GM21360 (cell line): ENCODE measurements around the gene FEV.
A peak's percentile ranks its signal among the peaks of the same experiment; 100 is the strongest.

Source experiments
- ATAC-seq: cut with Tn5 transposase; IDR thresholded peaks from one replicate; pipeline ENCODE4 v1.9.1; 2021; ENCODE audit warnings: mild to moderate bottlenecking, moderate library complexity; ENCODE audit not compliant: unreplicated experiment

FEV gene

GRCh38 chr2:219017201-219017931 lies 32.4 kb upstream of the FEV start:
- no peak for ATAC-seq

DNA sequence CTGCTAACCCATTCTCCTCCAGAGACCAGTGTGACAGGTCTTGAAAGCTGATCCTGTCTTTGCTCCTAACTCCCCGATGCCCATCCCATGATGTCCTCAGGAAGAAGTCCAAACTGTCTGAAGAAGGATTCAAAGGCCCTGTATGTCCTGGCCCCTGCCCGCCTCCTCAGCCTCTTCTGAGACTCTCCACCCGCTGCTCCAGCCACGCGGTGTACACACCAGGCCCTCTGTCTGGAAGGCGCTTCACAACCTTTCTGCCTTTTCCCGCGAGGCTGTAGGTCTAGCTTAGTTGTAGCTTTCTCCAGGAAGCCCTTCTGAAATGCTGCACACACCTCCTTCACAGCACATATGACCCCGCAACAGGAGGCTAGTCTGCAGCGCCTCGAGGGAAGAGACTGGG lies 31.7 kb upstream of the FEV start:
- ATAC-seq = no peak

GRCh38 chr2:219010873-219011272 lies 25.9 kb upstream of the FEV start:
- no peak for ATAC-seq

DNA sequence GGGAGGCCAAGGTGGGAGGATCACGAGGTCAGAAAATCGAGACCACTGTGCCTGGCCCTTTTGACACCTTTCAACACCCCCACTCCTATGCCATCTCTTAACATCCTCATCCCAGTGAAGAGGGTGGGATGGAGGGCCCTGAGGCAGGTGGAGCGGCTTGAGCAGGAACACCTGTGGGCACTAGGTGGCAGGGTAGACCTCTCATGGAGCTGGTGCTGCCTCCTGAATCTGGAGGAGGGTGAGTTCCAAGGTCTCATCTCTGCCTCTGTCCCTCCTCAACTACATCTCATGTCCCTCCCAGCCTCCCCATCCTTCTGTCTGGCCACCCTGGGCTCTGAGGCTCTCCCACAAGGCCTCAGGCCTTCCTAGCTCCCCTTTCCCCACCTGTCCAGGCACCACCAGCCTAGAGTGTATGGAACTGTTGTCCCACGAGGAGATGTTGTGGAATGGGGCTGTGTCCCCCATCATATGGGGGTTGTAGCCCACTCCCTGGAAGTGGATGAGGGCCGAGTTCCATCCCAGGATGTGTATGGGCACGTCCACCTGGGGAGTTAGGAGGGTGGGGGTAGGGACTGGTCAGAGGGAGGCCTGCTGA lies 25.3 kb upstream of the FEV start:
- ATAC-seq = no peak

DNA sequence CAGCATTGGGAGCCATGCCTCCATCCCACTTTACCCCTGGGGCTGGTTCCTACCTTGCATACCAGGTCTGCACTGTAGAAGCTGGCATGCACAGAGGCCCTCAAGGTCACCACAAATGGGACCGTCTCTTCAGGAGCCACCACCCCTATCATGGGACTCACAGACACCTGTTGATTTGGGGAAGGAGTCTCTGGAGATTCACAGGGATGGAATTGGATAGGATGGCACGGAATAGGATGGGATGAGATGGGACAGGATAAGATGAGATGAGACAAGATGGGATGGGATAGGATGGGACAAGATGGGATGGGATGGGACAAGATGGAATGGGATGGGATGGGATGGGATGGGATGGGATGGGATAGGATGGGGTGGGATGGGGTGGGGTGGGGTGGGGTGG lies 24.3 kb upstream of the FEV start:
- ATAC-seq = no peak

DNA sequence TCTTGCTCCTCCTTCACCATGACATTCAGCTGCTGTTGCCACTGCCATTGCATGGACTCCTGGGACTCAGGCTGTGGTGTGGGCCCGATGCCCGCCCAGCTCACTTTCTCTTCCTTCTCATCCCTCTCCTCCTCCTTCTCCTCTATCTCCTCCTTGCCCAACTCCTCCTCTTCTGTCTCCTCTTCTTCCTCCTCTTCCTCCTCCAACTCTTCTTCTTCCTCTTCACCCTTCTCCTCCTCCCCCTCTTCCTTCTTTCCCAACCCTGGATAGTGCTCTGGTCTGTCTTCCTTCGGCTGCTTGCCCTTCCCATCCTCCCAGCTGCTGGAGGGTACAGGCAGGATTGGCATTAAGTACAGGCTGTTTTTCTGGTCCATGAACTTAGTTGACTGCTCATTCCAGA lies 19.0 kb upstream of the FEV start:
- ATAC-seq = no peak

DNA sequence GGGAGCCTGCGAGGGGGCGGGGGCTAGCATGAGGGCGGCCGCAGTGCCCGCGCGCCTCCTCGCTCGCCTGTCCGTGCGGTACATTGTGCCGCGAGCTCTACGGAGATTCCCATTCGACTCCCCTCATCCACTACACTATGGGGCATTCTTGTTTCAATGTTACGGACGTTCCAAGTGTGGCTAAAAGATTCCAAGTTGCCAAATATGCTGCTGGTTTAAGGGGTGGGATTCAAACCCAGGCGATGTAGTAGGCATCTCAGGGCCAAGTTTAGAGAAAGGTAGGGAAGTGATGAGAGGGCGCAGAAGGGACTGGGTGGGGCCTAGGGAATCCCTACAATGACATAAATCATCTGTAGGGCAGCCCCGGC lies 18.3 kb upstream of the FEV start:
- no peak for ATAC-seq

DNA sequence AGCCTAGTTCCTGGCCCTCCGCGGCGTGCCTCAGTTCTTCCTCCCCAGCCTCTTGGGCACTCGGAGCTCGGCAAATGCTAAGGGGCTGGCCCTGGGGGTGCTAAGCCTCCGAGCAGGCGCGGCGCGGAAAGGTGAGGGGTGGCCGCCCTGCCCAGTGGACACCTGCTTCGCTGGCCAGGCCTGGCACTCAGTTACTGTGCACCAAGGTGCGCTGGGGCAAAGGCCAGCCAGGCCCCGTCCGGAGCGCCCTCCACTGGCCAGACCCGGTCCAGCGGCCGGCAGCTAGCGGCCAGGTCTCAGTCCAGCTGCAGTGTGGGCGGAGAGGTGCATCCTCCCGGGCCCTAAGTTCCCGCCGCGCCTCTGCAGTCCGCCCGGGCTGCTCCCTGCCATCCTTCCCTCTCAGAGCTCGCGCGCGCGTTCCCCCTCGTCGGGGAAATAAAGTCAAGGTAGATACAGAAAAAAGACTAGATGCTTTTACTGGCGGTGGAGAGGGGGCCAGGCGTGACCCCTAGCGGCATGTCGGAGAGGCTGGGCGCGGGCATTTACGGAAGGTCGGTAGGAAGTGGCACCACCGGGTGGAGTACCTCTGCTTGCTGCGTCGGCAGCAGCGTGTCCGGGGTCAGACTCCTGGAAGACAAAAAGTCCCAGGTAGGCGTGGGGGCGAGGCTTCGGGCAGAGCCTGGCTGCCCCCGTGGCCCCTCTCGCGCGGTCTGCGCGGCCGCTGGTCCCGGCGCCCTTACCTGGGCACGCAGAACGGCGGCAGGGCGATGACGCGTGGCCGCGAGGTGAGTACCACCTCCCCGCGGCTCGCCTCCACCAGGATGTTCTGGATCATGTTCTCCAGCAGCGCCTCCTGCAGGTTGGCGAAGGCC lies 17.6 kb upstream of the FEV start:
- no peak for ATAC-seq

DNA sequence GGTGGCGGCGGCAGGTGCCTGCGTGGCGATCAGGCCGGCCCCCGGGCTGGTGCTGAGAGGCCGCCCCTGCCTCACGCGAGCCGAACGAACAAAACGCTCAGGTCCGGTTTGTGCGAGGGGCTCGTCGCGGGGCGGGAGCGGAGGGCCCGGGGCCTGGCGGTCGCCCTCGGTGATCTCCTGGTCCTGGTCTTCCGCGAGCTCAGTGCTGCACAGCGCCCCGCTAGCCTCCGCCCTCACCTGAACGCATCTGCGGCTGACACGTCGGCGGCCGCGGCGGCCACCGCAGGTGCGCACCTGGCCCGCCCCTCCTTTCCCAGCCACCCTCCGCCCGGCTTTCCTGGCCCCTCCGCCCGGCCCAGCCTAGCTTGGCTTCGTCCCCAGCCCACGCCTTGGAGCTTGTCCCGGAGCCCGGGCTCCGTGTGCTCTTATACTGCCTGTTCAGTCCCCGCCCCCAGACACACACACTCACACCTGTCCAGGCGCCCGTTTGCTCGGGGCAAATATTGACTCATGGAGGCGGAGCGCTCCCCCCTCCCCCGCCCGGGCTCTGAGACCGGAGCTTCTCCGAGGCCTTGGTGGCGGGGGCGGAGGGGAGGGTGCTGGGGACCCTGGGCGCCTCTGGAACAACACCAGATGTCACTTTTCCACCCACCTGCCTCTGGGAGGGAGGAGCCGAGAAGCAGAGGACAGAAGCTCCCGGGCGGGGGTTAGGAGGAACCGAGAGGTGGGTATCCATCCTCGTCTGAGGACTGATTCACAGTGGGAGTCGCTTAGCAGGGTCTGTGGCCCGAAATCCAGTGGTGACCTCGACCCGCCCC lies 16.8 kb upstream of the FEV start:
- ATAC-seq = no peak

DNA sequence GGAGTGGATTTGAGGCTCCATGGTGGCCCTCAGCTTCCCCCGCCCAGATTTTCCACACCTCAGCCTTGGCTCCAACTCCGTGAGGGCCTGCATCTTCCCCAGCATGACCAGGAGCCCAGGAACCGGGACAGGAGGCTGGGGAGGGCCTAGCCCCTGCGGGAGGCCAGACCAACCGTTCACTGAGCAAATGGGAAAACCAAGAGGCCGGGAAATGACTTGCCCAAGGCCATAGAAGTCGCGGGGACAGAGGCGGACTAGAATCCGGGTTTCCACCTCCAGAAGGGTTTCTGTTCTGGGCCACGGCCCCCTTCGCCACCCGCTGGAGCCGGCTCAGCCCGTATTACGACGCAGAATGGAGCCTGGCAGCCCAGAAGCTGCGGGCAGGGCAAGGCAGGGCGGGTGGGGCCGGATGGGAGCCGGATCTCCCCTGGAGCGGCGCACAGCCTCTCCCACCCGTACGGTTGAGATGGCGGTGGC lies 16.2 kb upstream of the FEV start:
- no peak for ATAC-seq

GRCh38 chr2:219000569-219000960 lies 15.6 kb upstream of the FEV start:
- no peak for ATAC-seq

- ATAC-seq = no peak
Measured at GRCh38 chr2:218999881-219000568, 15.0 kb upstream of the FEV start.

- no peak for ATAC-seq
Measured at GRCh38 chr2:218999021-218999880, 14.3 kb upstream of the FEV start.

DNA sequence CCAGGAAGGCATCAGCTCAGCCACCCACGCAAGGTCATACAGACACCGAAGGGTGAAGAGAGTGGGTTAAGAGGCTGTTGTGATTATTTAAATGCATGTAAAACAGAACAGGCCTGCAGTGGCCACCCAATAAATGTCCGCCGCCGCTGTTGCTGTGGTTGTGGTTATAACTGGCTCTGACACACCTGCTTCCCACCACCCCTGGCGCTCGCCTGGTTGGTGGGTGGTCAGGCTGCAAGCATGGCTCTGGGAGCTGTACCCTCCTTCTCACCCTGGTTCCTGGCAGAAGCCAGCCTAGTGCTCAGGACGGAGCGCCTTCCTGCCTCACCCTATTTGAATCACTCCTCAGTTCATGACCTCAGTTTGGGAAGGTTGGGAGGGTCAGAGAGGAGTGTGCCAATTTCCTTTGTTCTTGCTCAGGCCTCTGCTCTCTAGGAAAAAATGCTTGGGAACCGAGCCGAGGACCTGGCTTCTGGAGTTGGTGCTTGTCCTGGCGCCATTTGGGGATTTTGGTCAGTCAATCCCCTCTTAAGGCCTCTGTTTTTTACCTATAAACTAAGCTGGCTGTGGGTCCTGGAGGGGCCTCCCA lies 13.5 kb upstream of the FEV start:
- ATAC-seq = no peak

DNA sequence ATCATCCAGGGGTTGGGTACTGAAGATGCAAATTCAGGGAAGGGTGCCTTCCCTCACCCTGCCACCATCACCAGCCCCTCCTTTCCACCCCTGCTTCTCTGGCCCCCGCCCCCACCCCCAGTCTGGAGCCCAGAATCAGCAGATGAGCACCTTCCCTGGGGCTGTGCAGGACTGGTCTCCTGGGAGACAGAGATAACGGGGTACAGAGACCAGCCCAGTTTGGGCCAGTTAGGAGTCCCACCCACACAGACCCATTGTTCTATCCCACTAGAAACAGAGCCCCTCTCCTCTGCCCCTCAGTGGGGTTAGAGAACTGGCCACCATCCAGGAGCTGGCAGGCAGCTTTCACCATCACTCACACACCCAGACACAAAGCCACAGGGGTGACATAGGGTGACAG lies 12.7 kb upstream of the FEV start:
- no peak for ATAC-seq

DNA sequence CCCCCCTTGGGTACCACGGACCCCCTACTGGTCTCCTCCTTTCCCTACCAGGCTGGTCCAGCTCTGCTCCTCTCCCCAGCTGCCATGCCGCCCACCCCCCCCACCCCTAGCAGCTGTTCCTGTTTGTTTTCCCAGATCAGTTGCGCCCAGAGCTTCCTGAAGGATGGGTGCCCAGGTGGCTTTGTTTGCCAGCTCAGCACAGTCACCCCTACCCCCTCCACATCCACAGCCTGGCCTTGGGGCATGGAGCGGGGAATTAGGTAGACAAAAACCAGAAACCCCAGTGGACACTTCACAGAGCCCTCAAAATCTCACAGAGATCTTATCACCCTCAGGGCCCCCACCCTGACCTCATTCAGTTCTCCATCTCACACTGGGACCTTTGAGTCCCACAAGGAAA lies 12.0 kb upstream of the FEV start:
- no peak for ATAC-seq

GRCh38 chr2:218995972-218996711 lies 11.2 kb upstream of the FEV start:
- ATAC-seq = peak; percentile 48

GRCh38 chr2:218995561-218995960 lies 10.6 kb upstream of the FEV start:
- ATAC-seq = peak; percentile 5
